Omental fat pad (tissue), 4 donors: Measurements from ENCODE around the gene MINAR2. TPM values are rescaled to one million over a fixed set of nuclear protein-coding genes. Genes with fewer than 3 reads are reported as not detected.

Experiments used
- ATAC-seq: fragments of 150-250 bp; one replicate; pipeline ENCODE4 v1.9.1; 2016; ENCODE audit warnings: mild to moderate bottlenecking, moderate library complexity; ENCODE audit not compliant: low FRiP score
- DNase-seq: peaks from one replicate; pipeline ENCODE4 v3.0.0-alpha.2; 2019; ENCODE audit warnings: low spot score
- total RNA-seq, 4 donors: library from RNA; depleted of rRNA; stranded (reverse); fragments of >200 nt; gene quantifications; one replicate each; pipeline ENCODE4 v1.1.0, GENCODE V29; 2016
- TF ChIP-seq, protein P1 (sequence below), 3 donors: fragments of 450-650 bp; IDR thresholded peaks; one replicate each; pipeline ENCODE4 v1.5.1; 2016 to 2017; ENCODE audit warnings: antibody characterized with exemption in 3 of 3, mild to moderate bottlenecking in 3 of 3, moderate library complexity in 2 of 3

Gene MINAR2
- total RNA-seq, 4 donors from 2014 or later: not detected

DNA sequence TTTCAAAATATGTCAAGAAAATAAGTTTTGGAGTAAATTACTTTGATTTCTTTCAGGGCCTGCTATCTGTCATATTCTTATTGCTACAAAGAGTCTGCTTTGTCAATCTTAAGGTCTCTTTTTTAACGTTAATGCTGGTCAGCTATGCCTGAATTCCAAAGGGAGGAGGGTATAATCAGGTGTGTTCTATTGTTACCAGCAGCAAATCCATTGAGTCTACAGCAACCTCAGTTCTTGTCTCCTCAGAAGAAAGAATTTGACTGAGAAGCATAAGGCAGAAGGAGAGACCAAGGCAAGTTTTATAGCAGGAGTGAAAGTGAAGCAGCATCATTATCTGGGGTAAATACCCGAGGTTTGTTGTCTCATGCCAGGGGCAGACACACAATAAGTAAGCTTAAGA is 23.7 kb upstream of the MINAR2 start:
- no peak for ATAC-seq
- TF ChIP-seq, protein P1, sequence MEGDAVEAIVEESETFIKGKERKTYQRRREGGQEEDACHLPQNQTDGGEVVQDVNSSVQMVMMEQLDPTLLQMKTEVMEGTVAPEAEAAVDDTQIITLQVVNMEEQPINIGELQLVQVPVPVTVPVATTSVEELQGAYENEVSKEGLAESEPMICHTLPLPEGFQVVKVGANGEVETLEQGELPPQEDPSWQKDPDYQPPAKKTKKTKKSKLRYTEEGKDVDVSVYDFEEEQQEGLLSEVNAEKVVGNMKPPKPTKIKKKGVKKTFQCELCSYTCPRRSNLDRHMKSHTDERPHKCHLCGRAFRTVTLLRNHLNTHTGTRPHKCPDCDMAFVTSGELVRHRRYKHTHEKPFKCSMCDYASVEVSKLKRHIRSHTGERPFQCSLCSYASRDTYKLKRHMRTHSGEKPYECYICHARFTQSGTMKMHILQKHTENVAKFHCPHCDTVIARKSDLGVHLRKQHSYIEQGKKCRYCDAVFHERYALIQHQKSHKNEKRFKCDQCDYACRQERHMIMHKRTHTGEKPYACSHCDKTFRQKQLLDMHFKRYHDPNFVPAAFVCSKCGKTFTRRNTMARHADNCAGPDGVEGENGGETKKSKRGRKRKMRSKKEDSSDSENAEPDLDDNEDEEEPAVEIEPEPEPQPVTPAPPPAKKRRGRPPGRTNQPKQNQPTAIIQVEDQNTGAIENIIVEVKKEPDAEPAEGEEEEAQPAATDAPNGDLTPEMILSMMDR (IDR thresholded peaks at IDR 0.05): no peak
- no peak for DNase-seq

DNA sequence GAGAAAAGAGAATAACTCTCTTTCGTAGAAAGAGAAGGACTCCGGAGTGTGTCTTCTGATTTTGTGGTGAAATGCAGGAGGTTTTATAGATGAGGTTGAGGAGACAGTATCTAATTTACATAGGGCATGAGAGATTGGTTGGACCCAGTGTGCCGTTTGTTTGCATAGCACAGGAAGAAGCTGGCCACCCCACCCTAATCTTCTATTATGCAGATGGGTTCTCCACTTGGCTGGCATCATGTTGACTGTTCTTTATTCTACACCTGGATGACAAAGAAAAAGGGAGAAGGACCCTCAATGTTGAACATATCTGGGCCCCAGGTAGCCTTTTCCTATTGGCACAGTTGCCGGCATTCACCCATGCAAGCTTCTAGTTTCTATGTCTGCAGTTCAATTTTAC is 23.2 kb upstream of the MINAR2 start:
- TF ChIP-seq, protein P1 (IDR thresholded peaks at IDR 0.05): no peak
- DNase-seq: no peak
- ATAC-seq: no peak

GRCh38 chr5:129739773-129740172 is 8.1 kb upstream of the MINAR2 start:
- ATAC-seq: no peak

DNA sequence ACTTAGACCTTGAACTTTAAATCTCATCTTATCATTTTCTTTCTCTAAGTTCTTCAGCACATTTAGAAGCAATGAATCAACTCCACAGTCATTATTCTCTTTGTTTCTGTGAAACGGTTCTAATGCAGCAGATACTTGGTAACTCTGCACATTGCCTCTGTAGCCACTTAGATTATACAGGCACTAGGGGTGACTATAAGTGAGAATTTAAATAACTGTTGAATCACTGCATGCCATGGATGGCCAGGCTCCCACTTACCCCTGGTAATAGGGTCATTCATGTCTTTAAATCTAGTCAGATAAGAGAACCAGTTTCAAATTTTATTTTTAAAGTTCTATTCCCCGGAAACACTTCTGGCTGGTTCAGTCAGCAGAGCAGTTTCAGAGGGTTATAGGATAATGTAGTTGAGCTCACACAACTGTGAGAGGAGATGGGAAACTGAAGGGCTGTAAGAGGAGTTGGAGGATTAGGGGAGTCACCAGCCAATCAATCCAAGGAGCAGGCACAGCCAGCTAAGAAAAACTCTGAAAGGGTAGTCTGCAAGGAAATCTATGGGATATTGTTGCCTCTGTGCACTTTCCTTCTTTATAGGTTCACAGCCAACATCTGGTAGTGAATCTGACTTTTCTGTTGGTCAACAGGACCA is 4.2 kb upstream of the MINAR2 start:
- ATAC-seq (no peak), DNase-seq (no peak)
- TF ChIP-seq, protein P1 (IDR thresholded peaks at IDR 0.05): no peak

More at GRCh38 chr5:129739773-129740172, 8.1 kb upstream of the MINAR2 start:
- DNase-seq: no peak
- TF ChIP-seq, protein P1 (IDR thresholded peaks at IDR 0.05): no peak

GRCh38 chr5:129745997-129746396 is 1.9 kb upstream of the MINAR2 start:
- TF ChIP-seq, protein P1 (IDR thresholded peaks at IDR 0.05): no peak
- DNase-seq (no peak), ATAC-seq (no peak)

DNA sequence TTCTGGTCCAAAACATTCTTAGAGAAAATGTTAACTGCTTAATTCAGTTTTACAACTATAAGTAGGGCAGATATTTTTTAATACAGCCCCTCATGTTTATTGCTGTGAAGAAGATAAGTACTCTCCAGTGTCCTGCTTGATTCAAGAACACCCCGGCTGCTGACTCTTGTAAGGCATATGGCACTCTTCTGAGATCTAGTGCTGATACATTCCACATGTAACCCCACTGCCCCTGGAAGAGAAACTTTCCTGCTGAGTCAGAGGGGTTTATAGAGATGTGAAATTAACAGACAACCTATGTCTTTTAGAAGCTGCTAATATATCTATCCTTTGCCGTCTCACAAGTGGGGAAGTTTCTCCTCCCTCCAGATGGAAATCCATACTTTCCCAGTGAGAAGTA is 1.0 kb upstream of the MINAR2 start:
- TF ChIP-seq, protein P1 (IDR thresholded peaks at IDR 0.05): no peak
- ATAC-seq: no peak
- DNase-seq: no peak
